ENCODE results near the gene DLGAP3. TPM values are rescaled to one million over a fixed set of nuclear protein-coding genes. Genes with fewer than 3 reads are reported as not detected.
A peak's percentile ranks its signal among the peaks of the same experiment; 100 is the strongest.

Gene DLGAP3
- total RNA-seq, 1 experiment from 2014 or later = 7.3 TPM

- Histone ChIP-seq H3K4me2 (ENCODE audit: insufficient read depth, insufficient read length, low read length) (peak overlapping the region; percentile 58), H4K8ac (replicated peaks; ENCODE audit: insufficient read length, low read depth, low read length) (no peak overlapping the region), H3K79me2 (ENCODE audit: insufficient read depth, low read length) (no peaks in the 10 kb centered on the region), H3K79me1 (ENCODE audit: insufficient read depth, low read depth, low read length, poor library complexity, severe bottlenecking) (no peaks in the 10 kb centered on the region), H2AFZ (ENCODE audit: low read length) (no peak overlapping the region), H3K14ac (ENCODE audit: insufficient read depth, low read length) (no peak overlapping the region; the same call in 1 of the 2 replicates), H2BK120ac (ENCODE audit: low read depth, low read length, poor library complexity, severe bottlenecking) (no peak overlapping the region), H3K9me3 (ENCODE audit: control insufficient read depth, low read depth, low read length) (no peaks in the 10 kb centered on the region), H3K27ac (ENCODE audit: insufficient read length, low read depth, low read length) (no peak overlapping the region), H3K56ac (ENCODE audit: insufficient read length, low read depth, low read length) (no peak overlapping the region), H2BK5ac (ENCODE audit: insufficient read length, low read length) (no peak overlapping the region), H3K4ac (ENCODE audit: low read depth, low read length) (no peak overlapping the region), H2BK20ac (ENCODE audit: low read depth, low read length, poor library complexity, severe bottlenecking) (no peak overlapping the region), H2BK15ac (ENCODE audit: low read depth, low read length) (no peak overlapping the region), H3K27me3 (ENCODE audit: insufficient read depth, low read length) (no peaks in the 10 kb centered on the region; the same call in 1 of the 2 replicates), H3K23ac (ENCODE audit: insufficient read length, low read depth, low read length) (no peak overlapping the region), H2AK5ac (ENCODE audit: insufficient read length, low read length) (no peak overlapping the region), H3K18ac (ENCODE audit: insufficient read length, low read depth, low read length) (no peak overlapping the region), H4K5ac (ENCODE audit: insufficient read length, low read depth, low read length) (no peak overlapping the region), H3K23me2 (ENCODE audit: insufficient read length, low read depth, low read length, poor library complexity, severe bottlenecking) (peaks cover 4% of the 10 kb centered on the region), H3K9ac (ENCODE audit: extremely low read depth, insufficient read length, low read length) (no peak overlapping the region), H3T11ph (ENCODE audit: low read length) (no peak overlapping the region), H2BK12ac (ENCODE audit: insufficient read length, low read depth, low read length) (no peak overlapping the region), H3K4me1 (ENCODE audit: insufficient read depth, low read length) (no peaks in the 10 kb centered on the region), H4K91ac (ENCODE audit: insufficient read length, low read depth, low read length) (no peak overlapping the region), H4K20me1 (ENCODE audit: control insufficient read depth, insufficient read depth, insufficient read length) (no peaks in the 10 kb centered on the region)
- H3K36me3 Mint-ChIP-seq (ENCODE audit: insufficient read depth in 1 of 3, low read depth in 3 of 3) = no peaks in the 10 kb centered on the region; a peak in 1 of 7 replicates
- WGBS (ENCODE audit: extremely low coverage, insufficient read length, low lambda C conversion rate) = no CpG with 5 or more reads among the region's 80 CpGs
- peaks cover 7% of the 10 kb centered on the region in 2 experiments for H3K4me1 Mint-ChIP-seq
- DNase-seq = peak; percentile 88
- no peak overlapping the region; a peak in 1 of 7 replicates for H3K27ac Mint-ChIP-seq
- no peaks in the 10 kb centered on the region for H3K9me3 Mint-ChIP-seq
- TF ChIP-seq, protein P1, sequence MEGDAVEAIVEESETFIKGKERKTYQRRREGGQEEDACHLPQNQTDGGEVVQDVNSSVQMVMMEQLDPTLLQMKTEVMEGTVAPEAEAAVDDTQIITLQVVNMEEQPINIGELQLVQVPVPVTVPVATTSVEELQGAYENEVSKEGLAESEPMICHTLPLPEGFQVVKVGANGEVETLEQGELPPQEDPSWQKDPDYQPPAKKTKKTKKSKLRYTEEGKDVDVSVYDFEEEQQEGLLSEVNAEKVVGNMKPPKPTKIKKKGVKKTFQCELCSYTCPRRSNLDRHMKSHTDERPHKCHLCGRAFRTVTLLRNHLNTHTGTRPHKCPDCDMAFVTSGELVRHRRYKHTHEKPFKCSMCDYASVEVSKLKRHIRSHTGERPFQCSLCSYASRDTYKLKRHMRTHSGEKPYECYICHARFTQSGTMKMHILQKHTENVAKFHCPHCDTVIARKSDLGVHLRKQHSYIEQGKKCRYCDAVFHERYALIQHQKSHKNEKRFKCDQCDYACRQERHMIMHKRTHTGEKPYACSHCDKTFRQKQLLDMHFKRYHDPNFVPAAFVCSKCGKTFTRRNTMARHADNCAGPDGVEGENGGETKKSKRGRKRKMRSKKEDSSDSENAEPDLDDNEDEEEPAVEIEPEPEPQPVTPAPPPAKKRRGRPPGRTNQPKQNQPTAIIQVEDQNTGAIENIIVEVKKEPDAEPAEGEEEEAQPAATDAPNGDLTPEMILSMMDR (conservative IDR thresholded peaks at IDR 0.05) = no peak
- peaks cover 69% of the 10 kb centered on the region for H3K27me3 Mint-ChIP-seq (ENCODE audit: low read depth)
- H3K4me3 Mint-ChIP-seq = peak overlapping the region; percentile 77 to 88
Measured at GRCh38 chr1:34885405-34886247, 43.8 kb downstream of the DLGAP3 start.
